ENCODE measurements around the gene DQX1. TPM values are rescaled to one million over a fixed set of nuclear protein-coding genes. Genes with fewer than 3 reads are reported as not detected.

DQX1 gene
- total and polyA plus RNA-seq, 4 donors, result 0.12 to 0.34 (median 0.17) TPM; not detected in 1

- Histone ChIP-seq H3K36me3 (ENCODE audit: control insufficient read depth in 4 of 4, insufficient read depth in 4 of 4, low read length in 4 of 4) (peaks cover 0 to 7% (median 0%) of the 10 kb centered on the region in 4 donors), H3K4me1 (ENCODE audit: control insufficient read depth in 5 of 5, insufficient read depth in 5 of 5, low read length in 5 of 5) (peaks cover 0 to 9% (median 0%) of the 10 kb centered on the region in 5 donors), H3K9ac (ENCODE audit: insufficient read depth in 1 of 2, low read length in 2 of 2) (no peak overlapping the region), H3K4me3 (no peak overlapping the region), H3K27ac (ENCODE audit: low read depth in 1 of 2, low read length in 1 of 2) (no peak overlapping the region), H3K9me3 (ENCODE audit: control insufficient read depth in 4 of 4, insufficient read depth in 3 of 4, low read length in 3 of 4) (no peaks in the 10 kb centered on the region), H3K27me3 (ENCODE audit: control insufficient read depth in 3 of 3, insufficient read depth in 3 of 3, low read length in 2 of 3) (peaks cover 0 to 20% (median 11%) of the 10 kb centered on the region in 3 donors)
- WGBS, 2 donors, result 59 to 64% methylated on average over 7 of the region's 7 CpGs
- ATAC-seq (ENCODE audit: insufficient read depth, low FRiP score) (no peak), DNase-seq (no peak)
- no peak for TF ChIP-seq CTCF (IDR thresholded peaks at IDR 0.05; ENCODE audit: control extremely low read depth, extremely low read depth)
Observed at GRCh38 chr2:74558284-74559230, 32.5 kb upstream of the DQX1 start.

- TF ChIP-seq CTCF (IDR thresholded peaks at IDR 0.05; ENCODE audit: control extremely low read depth, extremely low read depth), result no peak
- Histone ChIP-seq H3K4me3 (no peak overlapping the region), H3K27me3 (ENCODE audit: control insufficient read depth in 3 of 3, insufficient read depth in 3 of 3, low read length in 2 of 3) (peaks cover 0 to 13% (median 11%) of the 10 kb centered on the region in 3 donors), H3K27ac (ENCODE audit: low read depth in 1 of 2, low read length in 1 of 2) (no peak overlapping the region), H3K36me3 (ENCODE audit: control insufficient read depth in 4 of 4, insufficient read depth in 4 of 4, low read length in 4 of 4) (peaks cover 0 to 7% (median 0%) of the 10 kb centered on the region in 4 donors), H3K9me3 (ENCODE audit: control insufficient read depth in 4 of 4, insufficient read depth in 3 of 4, low read length in 3 of 4) (no peaks in the 10 kb centered on the region), H3K9ac (ENCODE audit: insufficient read depth in 1 of 2, low read length in 2 of 2) (no peak overlapping the region), H3K4me1 (ENCODE audit: control insufficient read depth in 5 of 5, insufficient read depth in 5 of 5, low read length in 5 of 5) (peaks cover 0 to 22% (median 0%) of the 10 kb centered on the region in 5 donors)
- ATAC-seq (ENCODE audit: insufficient read depth, low FRiP score), result no peak
- DNase-seq, result no peak
- WGBS, 2 donors, result 84 to 91% methylated on average over 6 of the region's 6 CpGs
Observed at GRCh38 chr2:74556831-74557370, 30.9 kb upstream of the DQX1 start.

GRCh38 chr2:74556159-74556558 is 30.1 kb upstream of the DQX1 start:
- Histone ChIP-seq H3K4me3 (no peak overlapping the region), H3K4me1 (ENCODE audit: control insufficient read depth in 5 of 5, insufficient read depth in 5 of 5, low read length in 5 of 5) (peaks cover 0 to 22% (median 0%) of the 10 kb centered on the region in 5 donors), H3K9ac (ENCODE audit: insufficient read depth in 1 of 2, low read length in 2 of 2) (no peak overlapping the region), H3K9me3 (ENCODE audit: control insufficient read depth in 4 of 4, insufficient read depth in 3 of 4, low read length in 3 of 4) (no peaks in the 10 kb centered on the region), H3K27ac (ENCODE audit: low read depth in 1 of 2, low read length in 1 of 2) (no peak overlapping the region), H3K36me3 (ENCODE audit: control insufficient read depth in 4 of 4, insufficient read depth in 4 of 4, low read length in 4 of 4) (peaks cover 0 to 7% (median 0%) of the 10 kb centered on the region in 4 donors), H3K27me3 (ENCODE audit: control insufficient read depth in 3 of 3, insufficient read depth in 3 of 3, low read length in 2 of 3) (peaks cover 0 to 8% (median 6%) of the 10 kb centered on the region in 3 donors)
- ATAC-seq (ENCODE audit: insufficient read depth, low FRiP score) (no peak), DNase-seq (no peak)
- TF ChIP-seq CTCF (IDR thresholded peaks at IDR 0.05; ENCODE audit: control extremely low read depth, extremely low read depth), result no peak
- WGBS, 2 donors, result 63 to 79% methylated on average over 14 of the region's 14 CpGs

Measured in lung (tissue), 12 donors.